B cell (primary cell): Measurements from ENCODE around the gene DKK1. TPM values are rescaled to one million over a fixed set of nuclear protein-coding genes. Genes with fewer than 3 reads are reported as not detected.

Experiments used
- ATAC-seq: fragments of 200-7000 bp; cut with Tn5 transposase; one replicate; pipeline ENCODE4 v1.10.0; 2021; ENCODE audit warnings: low read depth, mild to moderate bottlenecking, moderate number of reproducible peaks, moderate library complexity
- CTCF ChIA-PET: fragments of 350-600 bp; sonication (Branson Sonifier 250); formaldehyde crosslinking; loops from one replicate; lab custom pipeline; 2021; ENCODE audit warnings: antibody characterized with exemption, inconsistent platforms; lab: Charles Lee
- POLR2A ChIA-PET: fragments of 350-600 bp; sonication (Branson Sonifier 250); formaldehyde crosslinking; loops from one replicate; lab custom pipeline; 2021; ENCODE audit warnings: antibody characterized with exemption; lab: Charles Lee
- DNase-seq: peaks from one replicate; pipeline ENCODE4 v3.0.0; 2013
- H2AFZ ChIP-seq: 2 replicates; pipeline ENCODE4 v1.6.1; 2012; ENCODE audit warnings: mild to moderate bottlenecking, low read depth, low read length; ENCODE audit not compliant: insufficient read depth, poor library complexity, severe bottlenecking
- H3K27ac ChIP-seq, 2 donors: 1 replicate in 1 of 2; 2 replicates in 1 of 2; pipeline ENCODE4 v1.5.1; 2012 to 2013; ENCODE audit warnings: low read length in 2 of 2, mild to moderate bottlenecking in 2 of 2, moderate library complexity in 1 of 2
- H3K27me3 ChIP-seq, 4 experiments: fragments of 200-600 bp in 1 of 4; sonication (generic) in 1 of 4; replicated peaks in 1 of 4; 1 replicate in 2 of 4; 2 replicates in 2 of 4; pipeline versions ENCODE4 v1.6.1 to v1.7.0; 2013 to 2016; ENCODE audit warnings: low read length in 3 of 4, mild to moderate bottlenecking in 2 of 4, mixed read lengths in 1 of 4, moderate library complexity in 1 of 4; ENCODE audit not compliant: insufficient read depth in 4 of 4, control insufficient read depth in 3 of 4; ENCODE audit errors: control extremely low read depth in 1 of 4
- H3K36me3 ChIP-seq, 2 experiments: replicated peaks in 1 of 2; 1 replicate in 1 of 2; 2 replicates in 1 of 2; pipeline versions ENCODE4 v1.6.1 to v1.7.1; 2013; ENCODE audit warnings: low read length in 1 of 2; ENCODE audit not compliant: insufficient read depth in 2 of 2, control insufficient read depth in 1 of 2; ENCODE audit errors: control extremely low read depth in 1 of 2, extremely low read depth in 1 of 2
- H3K4me1 ChIP-seq, 2 donors: fragments of 200-600 bp in 1 of 2; sonication (generic) in 1 of 2; 1 replicate in 1 of 2; 2 replicates in 1 of 2; pipeline versions ENCODE4 v1.5.1 to v1.6.1; 2013 to 2017; ENCODE audit warnings: low read length in 2 of 2; ENCODE audit not compliant: control insufficient read depth in 2 of 2, insufficient read depth in 2 of 2
- H3K4me2 ChIP-seq: replicated peaks from 2 replicates; pipeline ENCODE3; 2012; ENCODE audit warnings: mild to moderate bottlenecking, low read depth, low read length; ENCODE audit not compliant: poor library complexity, severe bottlenecking
- H3K4me3 ChIP-seq, 5 experiments: fragments of 200-600 bp in 1 of 5; sonication (generic) in 1 of 5; 1 replicate in 3 of 5; 2 replicates in 2 of 5; pipeline versions ENCODE4 v1.5.1 to v1.7.0; 2011 to 2016; ENCODE audit warnings: low read length in 4 of 5, mild to moderate bottlenecking in 4 of 5, low read depth in 2 of 5, control low read depth in 1 of 5, moderate library complexity in 1 of 5; ENCODE audit not compliant: insufficient read depth in 1 of 5; ENCODE audit errors: control extremely low read depth in 1 of 5, extremely low read depth in 1 of 5
- H3K79me2 ChIP-seq: fragments of 200-600 bp; sonication (generic); one replicate; pipeline ENCODE4 v1.6.0; 2016; ENCODE audit warnings: low read length; ENCODE audit not compliant: control insufficient read depth, insufficient read depth
- H3K9ac ChIP-seq: fragments of 200-600 bp; sonication (generic); 2 replicates; pipeline ENCODE4 v1.6.1; 2017; ENCODE audit warnings: mild to moderate bottlenecking, low read length, moderate library complexity
- H3K9me3 ChIP-seq, 3 donors: one replicate each; pipeline versions ENCODE4 v1.6.1 to v1.7.1; 2013; ENCODE audit warnings: low read length in 2 of 3; ENCODE audit not compliant: control insufficient read depth in 2 of 3, insufficient read depth in 1 of 3; ENCODE audit errors: control extremely low read depth in 1 of 3
- H4K20me1 ChIP-seq: 2 replicates; pipeline ENCODE4 v1.6.0; 2012; ENCODE audit warnings: mild to moderate bottlenecking, low read length; ENCODE audit not compliant: insufficient read depth, control insufficient read depth, poor library complexity, severe bottlenecking
- H3K27ac Mint-ChIP-seq: one replicate; pipeline ENCODE4 v1.8.0; 2021; ENCODE audit warnings: mixed read lengths
- H3K27me3 Mint-ChIP-seq: one replicate; pipeline ENCODE4 v1.8.0; 2021; ENCODE audit warnings: mixed read lengths
- H3K4me1 Mint-ChIP-seq: one replicate; pipeline ENCODE4 v1.8.0; 2021; ENCODE audit warnings: mixed read lengths
- H3K4me3 Mint-ChIP-seq: one replicate; pipeline ENCODE4 v1.8.0; 2021; ENCODE audit warnings: mixed read lengths
- H3K9me3 Mint-ChIP-seq: one replicate; pipeline ENCODE4 v1.8.0; 2022; ENCODE audit warnings: mixed read lengths; ENCODE audit not compliant: insufficient read depth
- CTCF ChIP-seq: fragments of 200-600 bp; IDR thresholded peaks from one replicate; pipeline ENCODE4 v1.8.0; 2022; ENCODE audit warnings: antibody characterized with exemption, mild to moderate bottlenecking
- EZH2 ChIP-seq: IDR thresholded peaks from 2 replicates; pipeline ENCODE4 v1.6.1; 2012; ENCODE audit warnings: borderline replicate concordance, low read depth, mild to moderate bottlenecking, moderate library complexity, low read length; ENCODE audit not compliant: insufficient read depth, poor library complexity, severe bottlenecking
- WGBS: methylation state at CpG from one replicate; pipeline ENCODE4 v1.1.5; 2013; ENCODE audit warnings: missing lambda C conversion rate; ENCODE audit not compliant: insufficient coverage; 5-methylcytosine and 5-hydroxymethylcytosine counted together
- intact Hi-C: fragments of 100-400 bp; cut with micrococcal nuclease; formaldehyde crosslinking; loops from one replicate; pipeline ENCODE4 v1.10.0; 2022
- polyA plus RNA-seq: library from polyadenylated mRNA; depleted of rRNA; stranded (reverse); fragments of >200 nt; gene quantifications from 2 replicates; pipeline ENCODE4 v1.2.3, GENCODE V29; 2012
- total RNA-seq, 2 donors: library from RNA; stranded (reverse); fragments of 120-200 nt in 1 of 2; gene quantifications; 1 replicate in 1 of 2; 2 replicates in 1 of 2; pipeline versions ENCODE4 v1.2.3 to v1.2.4, GENCODE V29; 2013 to 2022

Gene DKK1
- total and polyA plus RNA-seq, 2 donors (not counting 1 experiment from before 2014, with no cell fraction given), result not detected

GRCh38 chr10:52268790-52269189 lies 45.3 kb upstream of the DKK1 start:
- H3K4me2 ChIP-seq, result no peak overlapping the region
- Mint-ChIP-seq H3K27me3 (no peaks in the 10 kb centered on the region), H3K9me3 (no peaks in the 10 kb centered on the region), H3K27ac (no peak overlapping the region), H3K4me1 (no peaks in the 10 kb centered on the region), H3K4me3 (no peak overlapping the region)
- no peaks in the 10 kb centered on the region for H3K27me3 ChIP-seq
- peaks cover 0 to 1% (median 0%) of the 10 kb centered on the region in 3 donors for H3K9me3 ChIP-seq
- H3K4me3 ChIP-seq, result no peak overlapping the region
- no peaks in the 10 kb centered on the region for H3K4me1 ChIP-seq
- H3K36me3 ChIP-seq, result no peaks in the 10 kb centered on the region
- no peaks in the 10 kb centered on the region for H4K20me1 ChIP-seq
- intact Hi-C loops, result no loop called here
- ChIA-PET POLR2A (no interaction called here), CTCF (no interaction called here)
- WGBS, result no CpG with 5 or more reads among the region's 2 CpGs
- H3K27ac ChIP-seq, result no peak overlapping the region
- DNase-seq (no peak), ATAC-seq (no peak)
- H3K79me2 ChIP-seq, result no peaks in the 10 kb centered on the region
- no peak overlapping the region for H2AFZ ChIP-seq
- no peak for TF ChIP-seq EZH2
- H3K9ac ChIP-seq, result no peak overlapping the region

- H3K4me3 Mint-ChIP-seq, result no peak overlapping the region
- H3K27me3 ChIP-seq, result no peaks in the 10 kb centered on the region
- H3K9me3 Mint-ChIP-seq, result no peaks in the 10 kb centered on the region
- no peak overlapping the region for H3K9ac ChIP-seq
- no peak for ATAC-seq
- ChIA-PET CTCF (no interaction called here), POLR2A (no interaction called here)
- TF ChIP-seq CTCF, result no peak
- TF ChIP-seq EZH2, result no peak
- no peaks in the 10 kb centered on the region for H3K4me1 Mint-ChIP-seq
- no peaks in the 10 kb centered on the region for H3K4me1 ChIP-seq
- H3K4me2 ChIP-seq, result no peak overlapping the region
- H2AFZ ChIP-seq, result no peak overlapping the region
- intact Hi-C loops, result no loop called here
- no peaks in the 10 kb centered on the region for H4K20me1 ChIP-seq
- no peaks in the 10 kb centered on the region for H3K27me3 Mint-ChIP-seq
- H3K36me3 ChIP-seq, result no peaks in the 10 kb centered on the region
- no peaks in the 10 kb centered on the region for H3K79me2 ChIP-seq
- no peaks in the 10 kb centered on the region for H3K9me3 ChIP-seq
- DNase-seq, result no peak
- 75% methylated on average over 1 of the region's 4 CpGs for WGBS
- H3K4me3 ChIP-seq, result no peak overlapping the region
- H3K27ac ChIP-seq, result no peak overlapping the region
- H3K27ac Mint-ChIP-seq, result no peak overlapping the region
These were observed 44.8 kb upstream of the DKK1 start for GRCh38 chr10:52269233-52269632.
